DND-41 (cell line): ENCODE data around the gene FAM171A2.

ENCODE experiments used
- ATAC-seq: fragments of 200-7000 bp; cut with Tn5 transposase; 3 replicates; pipeline ENCODE4 v1.9.1; 2021; ENCODE audit warnings: low read depth; ENCODE audit not compliant: insufficient read depth
- DNase-seq: peaks from one replicate; pipeline ENCODE4 v3.0.0-alpha.2; 2020
- H2AFZ ChIP-seq: 2 replicates; pipeline ENCODE4 v1.6.0; 2012; ENCODE audit warnings: low read depth, low read length
- H3K27ac ChIP-seq: 2 replicates; pipeline ENCODE4 v1.5.1; 2012; ENCODE audit warnings: low read length, inconsistent platforms
- H3K27me3 ChIP-seq: fragments of 200-600 bp; sonication (generic); 2 replicates; pipeline ENCODE4 v1.6.0; 2012; ENCODE audit warnings: low read length, mild to moderate bottlenecking, inconsistent platforms; ENCODE audit not compliant: insufficient read depth, poor library complexity
- H3K36me3 ChIP-seq: 2 replicates; pipeline ENCODE4 v1.5.1; 2012; ENCODE audit warnings: low read length, inconsistent platforms; ENCODE audit not compliant: insufficient read depth
- H3K4me1 ChIP-seq: 2 replicates; pipeline ENCODE4 v1.5.1; 2012; ENCODE audit warnings: mild to moderate bottlenecking, low read length; ENCODE audit not compliant: insufficient read depth
- H3K4me2 ChIP-seq: 2 replicates; pipeline ENCODE4 v1.6.0; 2012; ENCODE audit warnings: mild to moderate bottlenecking, moderate library complexity, low read length, inconsistent platforms; ENCODE audit not compliant: insufficient read depth
- H3K4me3 ChIP-seq, 2 experiments: fragments of 200-600 bp in 1 of 2; shearing (Covaris generic) in 1 of 2; 2 replicates each; pipeline ENCODE4 v1.5.1; 2012 to 2016; ENCODE audit warnings: inconsistent platforms in 2 of 2, low read length in 2 of 2, mild to moderate bottlenecking in 2 of 2, low read depth in 1 of 2, moderate library complexity in 1 of 2
- H3K79me2 ChIP-seq: 2 replicates; pipeline ENCODE4 v1.6.0; 2012; ENCODE audit warnings: low read length, inconsistent platforms; ENCODE audit not compliant: insufficient read depth
- H3K9ac ChIP-seq: 2 replicates; pipeline ENCODE4 v1.6.0; 2012; ENCODE audit warnings: low read depth, mild to moderate bottlenecking, inconsistent platforms, low read length, moderate library complexity
- H3K9me3 ChIP-seq: 2 replicates; pipeline ENCODE4 v1.5.1; 2012; ENCODE audit warnings: low read length, moderate library complexity, mild to moderate bottlenecking, inconsistent platforms; ENCODE audit not compliant: insufficient read depth, severe bottlenecking
- H4K20me1 ChIP-seq: 2 replicates; pipeline ENCODE4 v1.6.0; 2012; ENCODE audit warnings: low read length; ENCODE audit not compliant: insufficient read depth
- EZH2 ChIP-seq: IDR thresholded peaks from 3 replicates; pipeline ENCODE4 v1.6.1; 2012; ENCODE audit warnings: borderline replicate concordance, low read depth, mild to moderate bottlenecking, moderate library complexity, low read length, inconsistent platforms; ENCODE audit not compliant: severe bottlenecking
- TF ChIP-seq, protein P1 (sequence below): IDR thresholded peaks from 2 replicates; pipeline ENCODE4 v1.5.1; 2012; ENCODE audit warnings: borderline replicate concordance, low read length, moderate library complexity, mild to moderate bottlenecking; ENCODE audit not compliant: poor library complexity, severe bottlenecking; ENCODE audit errors: extremely low read depth

FAM171A2 gene

DNA sequence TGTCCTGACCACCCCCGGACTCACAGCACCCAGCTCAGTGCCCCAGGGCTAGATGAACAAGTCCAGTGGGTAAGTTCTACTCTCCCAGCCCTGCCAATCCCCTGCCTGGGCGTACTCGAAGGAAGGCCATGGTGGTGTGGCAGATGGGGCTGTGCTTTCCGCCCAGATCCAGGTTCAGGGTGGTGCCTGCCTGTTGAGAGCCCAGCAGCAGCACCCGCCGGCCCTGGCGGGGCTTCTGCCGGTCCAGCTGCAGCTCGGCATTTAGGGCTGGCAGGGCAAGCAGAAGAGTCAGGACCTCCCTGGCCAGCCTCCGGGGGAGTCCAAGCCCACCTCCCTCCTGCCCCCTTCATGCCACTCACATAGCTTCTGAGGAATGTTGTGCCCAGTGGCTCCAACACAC, 16.2 kb upstream of the FAM171A2 start:
- Histone ChIP-seq H2AFZ (no peak overlapping the region), H3K4me3 (no peak overlapping the region), H3K27me3 (peaks cover 2% of the 10 kb centered on the region), H4K20me1 (no peaks in the 10 kb centered on the region; the same call in 1 of the 2 replicates), H3K27ac (no peak overlapping the region), H3K4me1 (peaks cover 1% of the 10 kb centered on the region; the same call in 1 of the 2 replicates), H3K9me3 (no peaks in the 10 kb centered on the region), H3K36me3 (no peaks in the 10 kb centered on the region), H3K4me2 (no peak overlapping the region), H3K79me2 (no peaks in the 10 kb centered on the region), H3K9ac (no peak overlapping the region)
- DNase-seq (no peak), ATAC-seq (no peak)
- TF ChIP-seq EZH2 = no peak
- TF ChIP-seq, protein P1, sequence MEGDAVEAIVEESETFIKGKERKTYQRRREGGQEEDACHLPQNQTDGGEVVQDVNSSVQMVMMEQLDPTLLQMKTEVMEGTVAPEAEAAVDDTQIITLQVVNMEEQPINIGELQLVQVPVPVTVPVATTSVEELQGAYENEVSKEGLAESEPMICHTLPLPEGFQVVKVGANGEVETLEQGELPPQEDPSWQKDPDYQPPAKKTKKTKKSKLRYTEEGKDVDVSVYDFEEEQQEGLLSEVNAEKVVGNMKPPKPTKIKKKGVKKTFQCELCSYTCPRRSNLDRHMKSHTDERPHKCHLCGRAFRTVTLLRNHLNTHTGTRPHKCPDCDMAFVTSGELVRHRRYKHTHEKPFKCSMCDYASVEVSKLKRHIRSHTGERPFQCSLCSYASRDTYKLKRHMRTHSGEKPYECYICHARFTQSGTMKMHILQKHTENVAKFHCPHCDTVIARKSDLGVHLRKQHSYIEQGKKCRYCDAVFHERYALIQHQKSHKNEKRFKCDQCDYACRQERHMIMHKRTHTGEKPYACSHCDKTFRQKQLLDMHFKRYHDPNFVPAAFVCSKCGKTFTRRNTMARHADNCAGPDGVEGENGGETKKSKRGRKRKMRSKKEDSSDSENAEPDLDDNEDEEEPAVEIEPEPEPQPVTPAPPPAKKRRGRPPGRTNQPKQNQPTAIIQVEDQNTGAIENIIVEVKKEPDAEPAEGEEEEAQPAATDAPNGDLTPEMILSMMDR = no peak

DNA sequence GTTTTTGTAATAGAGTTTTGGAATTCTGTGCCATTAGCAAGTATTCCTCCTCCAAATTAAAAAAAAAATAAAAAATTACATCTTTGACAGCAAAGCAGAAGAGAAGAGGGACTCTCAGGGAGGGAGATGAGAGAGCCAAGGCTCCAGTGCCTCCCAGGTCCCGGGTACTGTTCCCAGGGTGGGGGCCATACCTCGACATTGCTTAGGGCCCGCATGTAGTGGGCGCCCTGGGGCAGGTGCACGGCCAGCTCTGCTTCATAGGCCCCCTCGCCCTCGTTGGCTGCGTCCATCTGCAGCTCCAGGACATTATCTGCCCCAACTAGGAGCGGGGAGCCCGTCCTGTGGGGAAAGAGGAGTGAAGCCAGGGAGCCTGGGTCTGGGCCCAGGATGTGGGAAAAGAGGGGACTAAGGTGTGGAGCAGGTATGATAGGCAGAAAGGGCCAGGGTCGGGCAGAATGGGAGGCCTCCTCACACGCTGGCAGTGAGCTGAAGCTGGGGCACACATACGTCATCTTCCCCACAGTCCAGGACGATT, 14.6 kb upstream of the FAM171A2 start:
- no peaks in the 10 kb centered on the region for H4K20me1 ChIP-seq
- no peaks in the 10 kb centered on the region for H3K36me3 ChIP-seq
- no peak overlapping the region for H3K4me3 ChIP-seq
- no peak for DNase-seq
- no peak for ATAC-seq
- H3K27ac ChIP-seq = no peak overlapping the region
- H3K4me1 ChIP-seq = no peaks in the 10 kb centered on the region
- no peak overlapping the region for H2AFZ ChIP-seq
- TF ChIP-seq, protein P1 = no peak
- no peak for TF ChIP-seq EZH2
- peaks cover 2% of the 10 kb centered on the region for H3K27me3 ChIP-seq
- H3K9ac ChIP-seq = no peak overlapping the region
- no peaks in the 10 kb centered on the region for H3K79me2 ChIP-seq
- no peak overlapping the region for H3K4me2 ChIP-seq
- no peaks in the 10 kb centered on the region for H3K9me3 ChIP-seq

DNA sequence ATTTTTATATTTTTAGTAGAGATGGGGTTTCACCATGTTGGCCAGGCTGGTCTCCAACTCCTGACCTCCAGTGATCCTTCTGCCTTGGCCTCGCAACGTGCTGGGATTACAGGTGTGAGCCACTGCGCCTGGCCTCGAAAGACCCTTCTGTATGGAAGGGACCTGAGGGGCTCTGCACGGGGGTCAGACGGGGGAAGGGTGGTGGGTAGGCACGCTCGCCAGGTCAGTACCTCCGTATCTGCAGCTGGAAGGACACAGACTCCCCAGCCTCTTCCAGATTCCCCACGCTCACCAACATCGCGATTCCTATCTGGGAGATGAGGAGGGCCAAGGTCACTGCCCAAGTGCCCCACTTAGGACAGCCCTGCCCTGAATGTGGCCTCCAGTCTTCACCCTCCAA, 13.1 kb upstream of the FAM171A2 start:
- Histone ChIP-seq H3K4me1 (no peaks in the 10 kb centered on the region), H3K27ac (no peak overlapping the region), H3K79me2 (no peaks in the 10 kb centered on the region), H3K9me3 (no peaks in the 10 kb centered on the region), H3K36me3 (no peaks in the 10 kb centered on the region), H3K9ac (no peak overlapping the region), H3K27me3 (no peaks in the 10 kb centered on the region), H3K4me3 (no peak overlapping the region), H4K20me1 (no peaks in the 10 kb centered on the region), H3K4me2 (no peak overlapping the region), H2AFZ (no peak overlapping the region)
- ATAC-seq = no peak
- DNase-seq = no peak
- TF ChIP-seq, protein P1 = no peak
- no peak for TF ChIP-seq EZH2

DNA sequence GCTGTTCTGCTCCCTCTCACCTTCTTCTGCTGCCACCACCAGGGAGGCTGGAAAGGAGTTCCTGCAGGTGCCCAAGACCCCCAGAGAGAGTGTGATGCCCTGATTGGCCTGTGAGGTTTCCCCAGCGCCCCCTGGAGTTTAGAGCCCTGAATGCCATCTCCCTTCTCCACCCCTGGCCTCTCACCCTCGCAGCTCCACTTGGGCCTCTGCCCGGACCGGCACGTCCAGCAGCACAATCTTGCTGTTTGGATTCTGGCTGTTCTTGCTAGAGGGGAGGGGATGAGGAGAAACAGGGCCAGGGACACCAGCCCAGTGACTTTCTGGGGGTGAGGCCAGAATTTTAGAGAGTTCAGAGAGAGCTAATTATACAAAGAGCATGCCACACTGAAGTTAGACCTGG, 12.5 kb upstream of the FAM171A2 start:
- Histone ChIP-seq H3K79me2 (no peaks in the 10 kb centered on the region), H3K4me3 (no peak overlapping the region), H3K4me1 (no peaks in the 10 kb centered on the region), H3K36me3 (no peaks in the 10 kb centered on the region), H3K9me3 (no peaks in the 10 kb centered on the region), H3K9ac (no peak overlapping the region), H2AFZ (no peak overlapping the region), H4K20me1 (no peaks in the 10 kb centered on the region), H3K27ac (no peak overlapping the region), H3K4me2 (no peak overlapping the region), H3K27me3 (no peaks in the 10 kb centered on the region)
- TF ChIP-seq, protein P1 = peak; percentile 69
- no peak for TF ChIP-seq EZH2
- peak; percentile 70 for ATAC-seq
- peak; percentile 44 for DNase-seq
